Prostate gland (tissue), 2 donors: Measurements from ENCODE around the gene OSER1. TPM values are rescaled to one million over a fixed set of nuclear protein-coding genes. Genes with fewer than 3 reads are reported as not detected.

Experiments used
- DNase-seq: peaks from one replicate; pipeline ENCODE4 v3.0.0-alpha.2; 2019; ENCODE audit warnings: low spot score
- H3K27ac ChIP-seq, 2 donors: fragments of 200-600 bp; sonication (generic); 2 replicates each; pipeline ENCODE4 v1.5.1; 2017 to 2019
- H3K27me3 ChIP-seq: fragments of 200-600 bp; sonication (generic); replicated peaks from 2 replicates; pipeline ENCODE4 v1.5.1; 2019; ENCODE audit not compliant: insufficient read depth
- H3K36me3 ChIP-seq, 2 donors: fragments of 200-600 bp; sonication (generic); 1 replicate in 1 of 2; 2 replicates in 1 of 2; pipeline versions ENCODE4 v1.5.1 to v1.8.1; 2017 to 2019
- H3K4me1 ChIP-seq: fragments of 200-600 bp; sonication (generic); replicated peaks from 2 replicates; pipeline ENCODE4 v1.5.1; 2019
- H3K4me3 ChIP-seq, 2 donors: fragments of 200-600 bp; sonication (generic); 2 replicates each; pipeline ENCODE4 v1.5.1; 2017 to 2019
- H3K9me3 ChIP-seq: fragments of 200-600 bp; sonication (generic); 2 replicates; pipeline ENCODE4 v1.5.1; 2017
- POLR2A ChIP-seq: fragments of 450-650 bp; IDR thresholded peaks from one replicate; pipeline ENCODE4 v1.6.1; 2016; ENCODE audit warnings: antibody characterized with exemption, mild to moderate bottlenecking
- POLR2AphosphoS5 ChIP-seq: sonication (generic); formaldehyde crosslinking; IDR thresholded peaks from one replicate; pipeline ENCODE4 v1.6.1; 2017; ENCODE audit warnings: antibody characterized with exemption
- WGBS: methylation state at CpG from one replicate; pipeline ENCODE4 v1.1.5; 2018; 5-methylcytosine and 5-hydroxymethylcytosine counted together
- intact Hi-C: fragments of 100-400 bp; cut with DNase I; formaldehyde crosslinking; loops from one replicate; pipeline ENCODE4 v1.14.2; 2022
- total RNA-seq, 2 donors: library from RNA; depleted of rRNA; stranded (reverse); fragments of >200 nt; gene quantifications; one replicate each; pipeline ENCODE4 v1.1.0, GENCODE V29; 2016
- TF ChIP-seq, protein P1 (sequence below), 4 experiments: fragments of 200-600 bp in 2 of 4; fragments of 450-650 bp in 2 of 4; sonication (generic) in 2 of 4; IDR thresholded peaks; 1 replicate in 3 of 4; 2 replicates in 1 of 4; pipeline ENCODE4 v1.5.1; 2016 to 2019; ENCODE audit warnings: antibody characterized with exemption in 4 of 4, mild to moderate bottlenecking in 2 of 4, moderate library complexity in 2 of 4

Gene OSER1
- total RNA-seq, 2 donors from 2014 or later, result 31.6 to 42.7 TPM

DNA sequence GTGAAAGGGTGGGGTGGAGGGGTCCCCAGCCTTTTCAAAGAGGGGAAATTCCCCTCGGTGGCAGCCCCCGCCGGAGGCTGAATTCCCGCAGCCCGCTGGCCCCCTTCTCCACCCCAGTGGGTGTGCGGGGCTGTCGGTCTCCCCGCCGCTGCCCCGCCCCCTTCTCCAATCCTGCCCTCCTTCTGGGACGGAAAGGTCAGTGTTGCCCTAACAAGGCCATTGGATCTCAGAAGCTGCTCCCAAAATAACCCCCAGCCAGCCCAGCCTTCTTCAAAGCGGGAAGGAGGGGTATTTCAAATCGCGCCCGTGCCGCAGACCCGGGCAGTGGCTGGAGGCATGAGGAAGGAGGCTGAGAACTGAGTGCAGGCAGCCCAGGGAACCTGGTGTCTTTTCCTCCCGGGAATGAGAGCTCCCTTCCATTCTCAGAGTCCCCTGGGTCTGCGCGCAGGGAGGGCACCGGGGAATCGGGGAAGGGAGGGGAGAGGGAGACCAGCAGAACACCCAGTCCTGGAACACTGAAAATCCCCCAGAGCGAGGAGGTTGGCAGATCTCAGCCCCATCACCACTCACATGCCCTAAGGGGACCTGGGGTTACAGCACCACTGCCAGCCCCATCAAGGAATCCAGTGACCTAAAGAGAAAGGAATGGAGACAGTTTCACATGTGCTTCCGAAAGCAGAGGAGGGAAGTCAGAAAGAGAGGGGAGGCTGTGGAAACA is 23.4 kb downstream of the OSER1 start, which contains the start of gene JPH2:
TSS of gene JPH2 (minus strand) at position 135 of the 718 bp plus-strand sequence. CDS start 483 bp downstream, outside the sequence.
- Histone ChIP-seq H3K4me1 (peaks cover 8% of the 10 kb centered on the region), H3K27me3 (peaks cover 2% of the 10 kb centered on the region), H3K36me3 (no peaks in the 10 kb centered on the region), H3K4me3 (peak within 1 kb of the TSS; percentile 27 to 31), H3K9me3 (no peaks in the 10 kb centered on the region), H3K27ac (peak within 1 kb of the TSS; percentile 62 to 66)
- WGBS, result 2% methylated on average over 24 of the region's 24 CpGs
- intact Hi-C loops, result loop anchor here (2.0 to 5.0 kb wide), 3 partner anchors 50 to 170 kb away; no protein-coding TSS in a partner anchor
- no peak for DNase-seq
- TF ChIP-seq, protein P1, sequence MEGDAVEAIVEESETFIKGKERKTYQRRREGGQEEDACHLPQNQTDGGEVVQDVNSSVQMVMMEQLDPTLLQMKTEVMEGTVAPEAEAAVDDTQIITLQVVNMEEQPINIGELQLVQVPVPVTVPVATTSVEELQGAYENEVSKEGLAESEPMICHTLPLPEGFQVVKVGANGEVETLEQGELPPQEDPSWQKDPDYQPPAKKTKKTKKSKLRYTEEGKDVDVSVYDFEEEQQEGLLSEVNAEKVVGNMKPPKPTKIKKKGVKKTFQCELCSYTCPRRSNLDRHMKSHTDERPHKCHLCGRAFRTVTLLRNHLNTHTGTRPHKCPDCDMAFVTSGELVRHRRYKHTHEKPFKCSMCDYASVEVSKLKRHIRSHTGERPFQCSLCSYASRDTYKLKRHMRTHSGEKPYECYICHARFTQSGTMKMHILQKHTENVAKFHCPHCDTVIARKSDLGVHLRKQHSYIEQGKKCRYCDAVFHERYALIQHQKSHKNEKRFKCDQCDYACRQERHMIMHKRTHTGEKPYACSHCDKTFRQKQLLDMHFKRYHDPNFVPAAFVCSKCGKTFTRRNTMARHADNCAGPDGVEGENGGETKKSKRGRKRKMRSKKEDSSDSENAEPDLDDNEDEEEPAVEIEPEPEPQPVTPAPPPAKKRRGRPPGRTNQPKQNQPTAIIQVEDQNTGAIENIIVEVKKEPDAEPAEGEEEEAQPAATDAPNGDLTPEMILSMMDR (IDR thresholded peaks at IDR 0.05), result no peak
- TF ChIP-seq POLR2AphosphoS5, result peak; percentile 22
- TF ChIP-seq POLR2A, result no peak

DNA sequence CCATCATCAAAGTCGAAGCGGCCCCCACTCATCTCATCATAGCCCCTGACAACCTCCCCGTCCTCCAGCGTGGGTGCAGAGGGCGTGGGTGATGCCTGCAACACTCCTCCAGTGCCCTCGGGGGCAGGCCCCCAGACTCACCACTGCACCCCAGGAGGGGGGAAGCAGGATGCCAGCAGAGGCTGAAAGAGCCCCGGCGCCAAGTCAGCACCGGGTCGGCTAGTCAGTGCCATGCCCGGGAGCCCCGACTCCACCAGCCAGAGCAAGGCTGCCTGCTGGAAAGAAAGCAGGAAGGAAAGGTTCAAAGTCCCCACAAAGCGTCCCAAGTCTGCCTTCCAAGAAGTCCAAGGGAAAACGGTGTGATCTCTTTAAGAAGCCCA is 23.9 kb downstream of the OSER1 start:
- Histone ChIP-seq H3K4me1 (peaks cover 8% of the 10 kb centered on the region), H3K4me3 (peak overlapping the region; percentile 27 to 31), H3K9me3 (no peaks in the 10 kb centered on the region), H3K27ac (peak overlapping the region; percentile 62 to 66), H3K27me3 (peaks cover 2% of the 10 kb centered on the region), H3K36me3 (no peaks in the 10 kb centered on the region)
- WGBS, result 7% methylated on average over 14 of the region's 14 CpGs
- DNase-seq, result no peak
- no peak for TF ChIP-seq POLR2A
- no peak for TF ChIP-seq POLR2AphosphoS5
- TF ChIP-seq, protein P1 (IDR thresholded peaks at IDR 0.05), result no peak
- intact Hi-C loops, result loop anchor here (2.0 to 5.0 kb wide), 3 partner anchors 49 to 169 kb away; no protein-coding TSS in a partner anchor

DNA sequence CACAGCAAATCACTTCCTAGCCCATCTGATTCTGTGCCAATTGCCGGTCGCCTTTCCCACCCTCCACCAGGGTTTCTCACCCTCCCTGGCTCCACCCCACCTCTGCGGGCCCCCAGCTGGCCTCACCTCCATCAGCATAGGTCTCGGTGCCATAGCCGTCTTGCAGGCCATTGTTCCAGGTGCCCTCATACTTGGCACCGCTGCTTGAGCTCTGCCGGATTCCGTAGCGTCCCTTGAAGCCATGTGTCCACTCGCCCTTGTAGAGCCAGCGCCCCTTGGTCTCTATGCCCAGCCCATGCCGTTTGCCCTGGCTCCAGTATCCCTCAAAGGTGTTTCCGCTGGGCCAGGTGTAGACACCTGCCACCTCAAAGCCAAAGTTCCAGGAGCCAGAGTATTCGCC is 24.4 kb downstream of the OSER1 start:
- peak overlapping the region; percentile 27 to 31 for H3K4me3 ChIP-seq
- peaks cover 8% of the 10 kb centered on the region for H3K4me1 ChIP-seq
- peak overlapping the region; percentile 62 to 66 for H3K27ac ChIP-seq
- H3K27me3 ChIP-seq, result peaks cover 2% of the 10 kb centered on the region
- no peaks in the 10 kb centered on the region for H3K9me3 ChIP-seq
- WGBS, result 76% methylated on average over 14 of the region's 14 CpGs
- no peak for TF ChIP-seq POLR2AphosphoS5
- TF ChIP-seq, protein P1 (IDR thresholded peaks at IDR 0.05), result no peak
- TF ChIP-seq POLR2A, result no peak
- no peak for DNase-seq
- intact Hi-C loops, result loop anchor here (2.0 to 5.0 kb wide), 3 partner anchors 49 to 169 kb away; no protein-coding TSS in a partner anchor
- no peaks in the 10 kb centered on the region for H3K36me3 ChIP-seq

DNA sequence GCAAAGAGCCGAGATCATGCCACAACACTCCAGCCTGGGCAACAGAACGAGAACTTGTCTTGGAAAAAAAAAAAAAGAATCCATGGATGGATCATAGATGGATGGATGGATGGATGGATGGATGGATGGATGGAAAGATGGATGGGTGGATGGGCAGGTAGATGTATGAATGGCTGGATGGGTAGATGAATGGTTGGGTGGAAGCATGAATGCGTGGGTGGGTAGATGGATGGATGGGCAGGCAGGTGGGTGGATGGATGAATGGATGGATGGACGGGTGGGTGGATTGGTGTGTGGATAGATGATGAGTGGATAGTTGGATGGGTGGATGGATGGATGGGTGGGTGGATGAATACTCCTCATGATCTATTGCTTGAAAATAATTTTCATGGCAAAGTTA is 25.0 kb downstream of the OSER1 start:
- Histone ChIP-seq H3K4me3 (peak overlapping the region in 1 of 2 donors; percentile 31), H3K27ac (no peak overlapping the region), H3K27me3 (peaks cover 2% of the 10 kb centered on the region), H3K4me1 (peaks cover 8% of the 10 kb centered on the region), H3K9me3 (no peaks in the 10 kb centered on the region), H3K36me3 (no peaks in the 10 kb centered on the region)
- intact Hi-C loops, result loop anchor here (5.0 kb wide), 2 partner anchors 48 to 168 kb away; no protein-coding TSS in a partner anchor
- DNase-seq, result no peak
- TF ChIP-seq POLR2AphosphoS5 (no peak), POLR2A (no peak)
- TF ChIP-seq, protein P1 (IDR thresholded peaks at IDR 0.05), result no peak
- 75% methylated on average over 4 of the region's 4 CpGs for WGBS
